Activated CD4-positive, alpha-beta T cell treated with anti-CD3 and anti-CD28 coated beads, Interleukin-2, amount 50 U/mL, for 1 hour (primary cell): ENCODE results near the gene FAM107B.
"Not testable (repeated sequence)": the region's sequence is repeated elsewhere in the genome, so short reads cannot be mapped to it uniquely, and the experiment has no call there.

Experiments
- DNase-seq: peaks from one replicate; pipeline ENCODE4 v3.0.0-alpha.2; 2020

FAM107B gene

GRCh38 chr10:14731875-14732512 is 42.7 kb downstream of the FAM107B start:
- DNase-seq = no peak

DNA sequence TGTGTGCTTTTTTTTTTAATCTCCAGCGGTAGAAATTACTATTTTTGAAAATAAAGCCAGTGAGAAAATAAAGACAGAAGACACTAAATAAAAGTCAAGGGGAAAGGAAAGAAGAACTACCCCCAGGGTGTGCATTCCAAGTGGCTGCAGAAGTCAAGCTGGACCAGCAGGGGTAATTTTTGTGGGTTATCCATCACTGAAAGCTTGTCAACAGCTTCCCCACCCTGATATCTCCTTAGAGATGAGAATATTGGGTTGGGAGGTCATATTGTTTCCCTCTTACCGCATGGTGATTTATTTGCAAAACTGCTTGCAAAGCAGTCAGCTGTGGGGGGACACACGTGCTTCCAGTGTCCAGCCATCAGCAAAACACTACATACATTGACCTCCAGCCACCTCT is 46.4 kb downstream of the FAM107B start:
- DNase-seq = no peak

- DNase-seq = no peak
Observed at GRCh38 chr10:14727924-14728323, 46.8 kb downstream of the FAM107B start.

DNA sequence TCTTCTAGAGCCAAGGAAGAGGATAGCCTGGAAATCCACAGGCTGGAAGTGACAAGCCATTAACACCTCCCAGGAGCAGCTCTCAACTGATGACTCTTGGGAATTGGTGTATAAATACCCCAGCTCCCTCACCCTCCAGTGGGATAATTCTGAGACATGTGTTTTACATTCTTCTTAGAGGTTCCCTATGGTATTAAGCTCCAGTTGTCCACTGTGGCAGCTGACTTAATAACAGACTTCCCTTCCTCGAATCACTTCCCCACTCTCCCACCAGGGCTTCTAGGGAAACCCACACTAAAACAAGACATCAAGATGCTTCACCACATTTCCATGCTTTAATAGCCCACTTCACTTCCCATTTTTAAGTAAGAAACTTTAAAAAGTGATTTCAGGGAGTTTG is 47.2 kb downstream of the FAM107B start:
- DNase-seq = no peak

DNA sequence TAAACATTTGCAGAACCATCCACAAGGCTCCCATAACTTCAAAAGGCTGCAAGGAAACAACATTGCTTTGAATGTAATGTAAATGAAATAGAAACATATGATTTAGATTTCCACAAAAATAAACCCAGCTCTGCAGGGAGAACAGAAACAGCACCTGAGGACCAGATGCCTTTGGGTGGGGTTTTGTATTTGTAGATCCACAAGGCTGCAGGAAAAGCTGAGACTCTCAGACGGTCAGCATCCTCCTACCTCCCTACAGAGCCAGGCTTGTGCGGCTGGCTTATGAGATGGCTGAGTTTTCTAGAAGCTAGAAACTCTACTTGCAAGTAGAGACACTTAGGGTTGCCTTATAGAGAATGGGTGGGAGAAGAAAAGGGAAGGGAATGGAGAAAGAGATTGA is 49.8 kb downstream of the FAM107B start:
- no peak for DNase-seq

DNA sequence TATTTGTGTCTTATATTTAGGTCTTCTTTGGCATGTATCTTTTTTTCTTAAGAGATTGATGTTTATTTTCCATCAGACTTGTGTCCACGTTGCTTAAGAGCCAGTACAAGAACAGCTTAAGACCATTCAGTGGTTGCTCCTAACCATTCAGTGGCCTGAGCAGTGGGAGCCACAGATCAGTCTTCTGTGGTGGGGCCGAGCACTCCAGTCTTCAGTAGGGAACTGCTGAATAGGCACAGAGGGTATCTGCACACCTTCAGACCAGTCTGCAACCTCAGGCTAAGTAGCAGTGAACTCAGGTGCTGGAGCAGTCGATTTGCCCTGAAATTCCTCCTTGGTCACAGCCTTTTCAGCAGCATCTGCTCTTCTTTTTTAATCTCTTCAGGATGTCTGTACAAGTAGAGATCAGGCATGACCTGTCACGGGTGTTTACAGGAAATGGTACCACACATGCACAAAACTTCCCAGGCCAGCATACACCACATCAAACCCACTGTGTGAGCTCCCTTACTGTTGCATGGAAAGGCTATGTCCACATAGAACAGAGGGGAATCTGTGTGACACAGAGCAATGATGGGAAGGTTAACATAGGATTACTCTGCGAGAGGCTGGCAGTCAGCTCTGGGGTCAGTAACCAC is 51.5 kb downstream of the FAM107B start:
- peak; percentile 12 for DNase-seq

DNA sequence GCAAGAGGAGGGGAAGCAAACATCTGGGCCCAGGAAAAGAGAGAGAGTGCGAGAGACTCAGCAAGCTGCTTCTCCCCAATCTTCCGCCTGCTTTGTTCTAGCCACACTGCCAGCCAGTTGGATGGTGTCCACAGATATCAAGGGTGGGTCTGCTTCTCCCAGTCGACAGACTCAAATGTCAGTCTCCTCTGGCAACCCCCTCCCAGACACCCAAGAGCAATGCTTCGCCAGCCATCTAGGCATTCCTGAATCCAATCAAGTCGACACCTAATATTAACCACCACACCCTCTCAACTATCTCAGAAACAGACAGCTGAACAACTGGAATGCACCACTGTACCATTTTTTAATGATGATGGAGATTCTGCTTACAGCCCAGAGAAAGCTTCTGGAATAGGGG is 57.1 kb downstream of the FAM107B start:
- no peak for DNase-seq

- DNase-seq = no peak
Observed at GRCh38 chr10:14712991-14713424, 61.7 kb downstream of the FAM107B start.

DNA sequence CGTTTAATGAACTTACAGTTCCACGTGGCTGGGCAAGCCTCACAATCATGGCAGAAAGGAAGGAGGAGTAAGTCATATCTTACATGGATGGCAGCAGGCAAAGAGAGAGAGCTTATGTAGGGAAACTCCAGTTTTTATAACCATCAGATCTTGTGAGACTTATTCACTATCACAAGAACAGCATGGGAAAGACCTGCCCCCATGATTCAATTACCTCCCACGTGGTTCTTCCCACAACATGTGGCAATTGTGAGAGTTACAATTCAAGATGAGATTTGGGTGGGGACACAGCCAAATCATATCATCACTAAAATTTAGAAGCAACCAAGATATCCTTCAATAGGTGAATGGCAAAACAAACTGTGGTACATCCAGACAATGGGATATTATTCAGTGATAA is 65.4 kb downstream of the FAM107B start:
- DNase-seq = not testable (repeated sequence)

DNA sequence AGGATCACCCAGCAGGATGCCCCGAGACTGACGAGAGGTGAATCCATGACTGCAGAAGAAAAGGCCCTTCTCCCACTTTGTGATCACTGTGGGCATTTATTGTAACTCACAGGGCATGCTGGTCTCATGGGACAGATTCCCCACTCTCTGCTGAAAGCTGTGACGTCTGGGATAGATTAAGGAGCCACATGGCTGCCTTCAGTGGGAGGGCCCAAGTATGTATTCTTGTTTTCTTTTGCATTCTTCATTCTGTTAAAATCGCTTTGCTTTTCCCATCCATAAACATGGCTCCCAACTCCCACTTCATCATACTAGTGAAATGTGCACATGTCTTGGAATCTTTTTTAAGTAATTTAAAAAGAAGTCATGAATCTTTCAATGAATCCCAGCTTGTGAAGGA is 67.2 kb downstream of the FAM107B start:
- DNase-seq = no peak

DNA sequence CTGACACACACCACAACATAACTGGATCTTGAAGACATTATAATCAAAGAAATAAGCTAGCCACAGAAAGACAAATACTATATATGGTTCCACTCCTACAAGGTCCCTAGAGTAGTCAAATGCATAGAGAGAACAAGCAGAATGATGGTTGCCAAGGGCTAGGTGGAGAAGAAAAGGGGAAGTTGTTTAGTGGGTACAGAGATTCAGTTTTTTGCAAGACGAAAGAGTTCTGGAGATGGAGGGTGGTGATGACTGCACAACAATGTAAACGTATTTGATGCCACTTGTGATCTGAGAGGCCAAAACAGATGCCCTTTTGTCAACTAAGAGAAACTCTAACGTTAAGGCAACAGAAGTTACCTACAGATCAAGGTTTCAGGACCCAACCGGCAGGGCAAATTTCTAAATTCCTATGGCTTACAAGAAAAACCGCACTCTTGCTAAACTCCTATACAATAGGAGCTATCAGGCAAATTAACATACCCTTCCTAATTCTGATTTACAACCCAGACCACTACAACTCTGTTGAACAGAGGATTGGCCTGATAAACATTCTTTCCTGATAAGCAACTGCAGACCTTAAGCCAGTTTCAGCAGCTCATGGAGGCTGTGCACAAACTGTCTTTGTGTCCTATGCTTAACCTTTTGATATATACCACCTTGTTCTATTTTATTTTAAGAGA is 69.0 kb downstream of the FAM107B start:
- no peak for DNase-seq

- DNase-seq = no peak
Observed at GRCh38 chr10:14703631-14704001, 71.1 kb downstream of the FAM107B start.

GRCh38 chr10:14701466-14701865 is 73.2 kb downstream of the FAM107B start:
- DNase-seq = no peak

DNA sequence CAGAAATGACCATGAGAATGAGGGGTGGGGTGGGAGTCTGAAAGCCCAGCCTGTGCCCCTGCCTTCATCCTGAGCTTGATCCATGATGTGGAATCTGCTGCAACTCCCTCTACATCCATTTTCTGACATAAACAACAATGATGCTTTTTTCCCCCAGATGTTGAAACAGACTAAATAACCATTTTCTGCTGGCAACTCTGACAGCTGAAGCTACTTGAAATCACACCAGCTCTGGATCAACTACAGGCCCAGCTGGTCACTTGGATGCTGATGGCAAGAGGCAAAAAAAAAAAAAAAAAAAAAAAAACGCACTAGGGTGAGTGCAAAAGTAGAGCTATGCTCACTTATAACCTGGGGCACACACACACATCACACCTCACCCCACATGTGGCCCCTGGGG is 74.2 kb downstream of the FAM107B start:
- DNase-seq = no peak

DNA sequence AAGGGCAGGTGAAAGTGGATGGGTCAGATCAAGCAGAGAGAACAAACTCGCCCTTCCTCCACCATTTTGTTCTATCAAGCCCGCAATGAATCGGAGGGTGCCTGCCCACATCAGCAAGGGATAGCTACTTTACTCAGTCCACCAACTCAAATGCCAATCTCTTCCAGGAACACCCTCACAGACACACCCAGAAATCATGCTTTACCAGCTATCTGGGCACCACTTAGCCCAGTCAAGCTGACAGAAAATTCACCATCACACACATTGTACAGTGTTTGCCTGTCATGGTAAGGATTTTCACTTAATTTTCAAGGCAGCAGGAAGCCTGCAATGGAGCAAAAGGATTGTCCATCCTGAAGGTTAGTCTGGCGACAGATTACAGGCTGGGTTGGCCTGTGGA is 75.2 kb downstream of the FAM107B start:
- no peak for DNase-seq

- DNase-seq = no peak
Observed at GRCh38 chr10:14698829-14699170, 75.9 kb downstream of the FAM107B start.

DNA sequence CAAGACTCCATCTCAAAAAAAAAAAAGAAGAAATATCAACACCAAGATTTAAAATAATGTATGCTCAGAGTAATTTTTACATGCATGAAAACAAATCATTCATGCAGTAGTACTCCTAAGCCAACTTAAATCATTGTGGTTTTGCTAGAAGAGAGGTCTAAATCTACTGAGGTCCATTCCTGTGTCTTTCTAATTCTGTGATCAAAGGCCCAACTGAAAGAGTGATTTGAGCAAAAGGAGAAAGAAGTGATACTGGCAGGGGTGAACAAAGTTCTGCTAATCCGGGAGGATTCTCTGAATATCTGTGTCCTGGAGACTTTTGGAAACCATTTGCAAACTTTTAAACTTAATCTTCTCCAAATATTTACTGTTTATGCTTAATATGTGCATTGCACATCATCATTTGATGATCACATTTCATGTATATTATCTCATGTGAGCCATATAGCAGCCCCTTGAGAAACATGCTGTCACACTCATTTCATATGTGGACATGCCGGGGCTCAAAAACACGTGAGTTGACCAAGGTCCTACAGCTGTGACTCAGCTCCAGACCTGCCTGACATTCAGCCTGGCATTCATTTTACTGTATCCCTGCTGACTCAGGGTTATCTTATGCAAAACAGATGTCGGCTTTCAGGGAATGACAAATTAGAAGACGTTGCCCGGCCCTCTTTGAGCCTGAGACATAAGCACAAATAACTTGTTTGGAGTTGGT is 76.4 kb downstream of the FAM107B start:
- no peak for DNase-seq

DNA sequence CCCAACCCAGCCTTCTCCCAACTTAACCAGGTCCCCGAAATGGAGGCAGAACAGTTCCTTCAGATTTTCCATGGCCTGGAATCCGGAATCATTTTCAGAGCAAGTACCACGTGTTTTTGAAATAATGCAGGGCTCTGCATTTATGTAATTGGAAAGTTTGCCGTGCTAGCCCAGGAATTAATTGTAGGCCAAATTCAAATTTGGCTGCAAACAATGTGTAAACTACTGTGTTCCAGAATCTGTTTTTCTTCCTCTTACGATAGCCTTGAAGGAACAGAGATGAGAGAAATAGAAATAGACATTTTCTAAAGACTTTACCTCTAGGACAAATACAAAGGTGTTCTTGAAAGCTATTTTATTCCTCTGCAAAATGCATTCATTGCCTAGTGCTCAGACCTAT is 77.4 kb downstream of the FAM107B start:
- DNase-seq = no peak

GRCh38 chr10:14696821-14697220 is 77.9 kb downstream of the FAM107B start:
- DNase-seq = no peak

- no peak for DNase-seq
Observed at GRCh38 chr10:14695847-14696480, 78.7 kb downstream of the FAM107B start.

- DNase-seq = no peak
Observed at GRCh38 chr10:14693891-14694290, 80.8 kb downstream of the FAM107B start.

DNA sequence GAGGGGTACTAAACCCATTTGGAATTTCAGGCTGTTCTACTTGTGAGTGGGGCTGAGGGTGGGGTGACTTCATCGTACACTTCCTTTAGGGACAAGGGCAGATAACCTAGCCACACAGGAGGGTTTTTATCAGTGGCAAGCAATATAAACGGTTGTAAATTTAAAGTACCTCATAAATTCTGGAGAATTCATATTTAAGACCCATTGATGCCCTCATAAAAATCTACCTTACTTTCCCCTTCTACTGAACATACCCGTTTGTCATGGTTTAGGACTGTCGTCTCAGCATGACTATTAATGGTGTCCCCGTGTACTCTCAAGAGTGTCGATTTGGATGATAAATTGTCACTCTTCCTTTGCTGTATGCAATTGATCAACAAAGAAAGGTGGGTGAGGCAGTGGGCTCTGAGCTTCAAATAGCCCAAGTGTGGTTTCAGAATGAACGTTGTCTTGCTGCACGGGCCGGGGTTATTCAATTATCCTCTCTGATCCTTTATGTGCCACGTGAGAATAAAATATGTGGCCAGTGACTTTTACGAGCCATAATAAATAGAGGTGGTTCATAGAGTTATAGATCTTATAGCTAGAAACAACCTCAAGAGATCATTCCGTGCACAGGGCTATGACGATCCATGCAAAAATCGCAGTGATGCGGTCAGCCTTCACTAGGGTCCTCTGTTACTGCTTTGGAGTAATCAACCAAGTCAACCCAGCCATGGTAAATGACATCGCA is 82.2 kb downstream of the FAM107B start:
- no peak for DNase-seq

DNA sequence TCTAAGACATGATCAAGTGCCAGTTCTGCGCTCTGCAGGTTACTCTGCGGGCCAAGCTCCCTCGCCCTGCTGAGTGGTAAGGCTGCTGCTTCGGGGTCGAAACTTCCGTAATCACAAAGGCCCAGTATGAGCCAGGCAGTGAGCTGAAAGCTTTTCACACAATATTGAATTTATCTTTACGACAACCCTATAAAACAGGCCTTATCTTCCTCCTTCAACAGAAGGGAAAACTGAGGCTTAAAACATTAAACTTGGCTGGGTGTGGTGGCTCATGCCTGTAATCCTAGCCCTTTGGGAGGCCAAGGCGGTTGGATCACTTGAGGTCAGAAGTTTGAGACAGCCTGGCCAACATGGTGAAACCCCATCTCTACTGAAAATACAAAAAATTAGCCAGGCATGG is 83.3 kb downstream of the FAM107B start:
- DNase-seq = no peak
